ENCODE results near the gene CENPK. TPM values are rescaled to one million over a fixed set of nuclear protein-coding genes. Genes with fewer than 3 reads are reported as not detected.

The CENPK gene
- total and polyA plus RNA-seq, 4 donors = 0.33 to 23.1 (median 0.96) TPM

- WGBS = 86% methylated on average over 6 of the region's 6 CpGs
- no peak for DNase-seq (ENCODE audit: low spot score)
- no peaks in the 10 kb centered on the region for H3K36me3 ChIP-seq (ENCODE audit: control insufficient read depth in 4 of 4, insufficient read depth in 3 of 4, low read depth in 1 of 4, low read length in 3 of 4)
- no peak overlapping the region for H3K4me3 ChIP-seq (ENCODE audit: low read depth in 1 of 3, low read length in 3 of 3)
- no peaks in the 10 kb centered on the region for H3K9me3 ChIP-seq (ENCODE audit: control insufficient read depth in 4 of 4, low read length in 3 of 4)
- TF ChIP-seq HNF4A (conservative IDR thresholded peaks at IDR 0.05) (no peak), YY1 (IDR thresholded peaks at IDR 0.05) (no peak)
- TF ChIP-seq, protein P1, sequence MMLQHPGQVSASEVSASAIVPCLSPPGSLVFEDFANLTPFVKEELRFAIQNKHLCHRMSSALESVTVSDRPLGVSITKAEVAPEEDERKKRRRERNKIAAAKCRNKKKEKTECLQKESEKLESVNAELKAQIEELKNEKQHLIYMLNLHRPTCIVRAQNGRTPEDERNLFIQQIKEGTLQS (IDR thresholded peaks at IDR 0.05) = no peak
- no peak overlapping the region for H3K9ac ChIP-seq (ENCODE audit: low read depth in 1 of 2, low read length in 2 of 2)
- H3K27ac ChIP-seq (ENCODE audit: low read depth in 1 of 2, low read length in 2 of 2) = no peak overlapping the region
- no peaks in the 10 kb centered on the region for H3K4me1 ChIP-seq (ENCODE audit: control insufficient read depth in 4 of 4, insufficient read depth in 4 of 4, low read length in 3 of 4)
- H3K27me3 ChIP-seq (ENCODE audit: control insufficient read depth in 4 of 4, insufficient read depth in 4 of 4, low read length in 3 of 4) = no peaks in the 10 kb centered on the region
Observed at GRCh38 chr5:65512170-65512937, 50.6 kb downstream of the CENPK start.

- no peaks in the 10 kb centered on the region for H3K27me3 ChIP-seq (ENCODE audit: control insufficient read depth in 4 of 4, insufficient read depth in 4 of 4, low read length in 3 of 4)
- 97% methylated on average over 2 of the region's 2 CpGs for WGBS
Observed at GRCh38 chr5:65508978-65509377, 54.0 kb downstream of the CENPK start.

DNA sequence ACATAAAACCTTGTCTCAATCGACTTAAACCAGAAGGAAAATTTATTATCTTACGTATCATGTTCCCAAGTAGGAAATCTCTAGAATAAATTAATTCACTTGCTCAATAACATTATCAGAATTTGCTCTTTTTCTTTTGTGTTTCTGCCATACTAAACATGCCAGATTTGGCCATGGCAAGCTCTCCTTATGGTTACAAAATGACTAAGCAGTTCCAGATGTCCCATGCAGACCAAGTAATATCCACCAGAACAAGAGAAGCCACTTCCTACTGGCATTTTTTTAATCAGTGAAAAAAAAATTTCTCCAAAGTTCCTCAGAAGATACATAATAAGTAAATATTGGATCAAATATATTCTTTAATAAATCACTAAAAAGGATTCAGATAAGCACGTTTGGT lies 56.0 kb downstream of the CENPK start:
- DNase-seq (ENCODE audit: low spot score) = no peak
- H3K4me3 ChIP-seq (ENCODE audit: low read depth in 1 of 3, low read length in 3 of 3) = no peak overlapping the region
- no peaks in the 10 kb centered on the region for H3K36me3 ChIP-seq (ENCODE audit: control insufficient read depth in 4 of 4, insufficient read depth in 3 of 4, low read depth in 1 of 4, low read length in 3 of 4)
- H3K4me1 ChIP-seq (ENCODE audit: control insufficient read depth in 4 of 4, insufficient read depth in 4 of 4, low read length in 3 of 4) = no peaks in the 10 kb centered on the region
- 83% methylated on average over 3 of the region's 3 CpGs for WGBS
- TF ChIP-seq HNF4A (conservative IDR thresholded peaks at IDR 0.05) = no peak
- TF ChIP-seq EGR1 (IDR thresholded peaks at IDR 0.05; ENCODE audit: low read depth in 2 of 2) = no peak
- TF ChIP-seq ZBTB33 (IDR thresholded peaks at IDR 0.05) = no peak
- TF ChIP-seq, protein P2, sequence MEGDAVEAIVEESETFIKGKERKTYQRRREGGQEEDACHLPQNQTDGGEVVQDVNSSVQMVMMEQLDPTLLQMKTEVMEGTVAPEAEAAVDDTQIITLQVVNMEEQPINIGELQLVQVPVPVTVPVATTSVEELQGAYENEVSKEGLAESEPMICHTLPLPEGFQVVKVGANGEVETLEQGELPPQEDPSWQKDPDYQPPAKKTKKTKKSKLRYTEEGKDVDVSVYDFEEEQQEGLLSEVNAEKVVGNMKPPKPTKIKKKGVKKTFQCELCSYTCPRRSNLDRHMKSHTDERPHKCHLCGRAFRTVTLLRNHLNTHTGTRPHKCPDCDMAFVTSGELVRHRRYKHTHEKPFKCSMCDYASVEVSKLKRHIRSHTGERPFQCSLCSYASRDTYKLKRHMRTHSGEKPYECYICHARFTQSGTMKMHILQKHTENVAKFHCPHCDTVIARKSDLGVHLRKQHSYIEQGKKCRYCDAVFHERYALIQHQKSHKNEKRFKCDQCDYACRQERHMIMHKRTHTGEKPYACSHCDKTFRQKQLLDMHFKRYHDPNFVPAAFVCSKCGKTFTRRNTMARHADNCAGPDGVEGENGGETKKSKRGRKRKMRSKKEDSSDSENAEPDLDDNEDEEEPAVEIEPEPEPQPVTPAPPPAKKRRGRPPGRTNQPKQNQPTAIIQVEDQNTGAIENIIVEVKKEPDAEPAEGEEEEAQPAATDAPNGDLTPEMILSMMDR (IDR thresholded peaks at IDR 0.05; ENCODE audit: low read depth, low read length, missing input control) = no peak
- TF ChIP-seq, protein P1 (IDR thresholded peaks at IDR 0.05) = no peak
- no peak for TF ChIP-seq GABPA (IDR thresholded peaks at IDR 0.05 in 1 of 2, conservative IDR thresholded peaks at IDR 0.05 in 1 of 2)
- no peaks in the 10 kb centered on the region for H3K27me3 ChIP-seq (ENCODE audit: control insufficient read depth in 4 of 4, insufficient read depth in 4 of 4, low read length in 3 of 4)
- H3K27ac ChIP-seq (ENCODE audit: low read depth in 1 of 2, low read length in 2 of 2) = no peak overlapping the region
- H3K9ac ChIP-seq (ENCODE audit: low read depth in 1 of 2, low read length in 2 of 2) = no peak overlapping the region
- H3K9me3 ChIP-seq (ENCODE audit: control insufficient read depth in 4 of 4, low read length in 3 of 4) = no peaks in the 10 kb centered on the region

More at GRCh38 chr5:65508978-65509377, 54.0 kb downstream of the CENPK start:
- H3K27ac ChIP-seq (ENCODE audit: low read depth in 1 of 2, low read length in 2 of 2) = no peak overlapping the region
- H3K36me3 ChIP-seq (ENCODE audit: control insufficient read depth in 4 of 4, insufficient read depth in 3 of 4, low read depth in 1 of 4, low read length in 3 of 4) = no peaks in the 10 kb centered on the region
- TF ChIP-seq RAD21 (IDR thresholded peaks at IDR 0.05) (no peak), TAF1 (conservative IDR thresholded peaks at IDR 0.05) (no peak), GABPA (IDR thresholded peaks at IDR 0.05 in 1 of 2, conservative IDR thresholded peaks at IDR 0.05 in 1 of 2) (no peak), SP1 (IDR thresholded peaks at IDR 0.05) (no peak), HNF4G (IDR thresholded peaks at IDR 0.05) (no peak), HNF4A (conservative IDR thresholded peaks at IDR 0.05) (no peak)
- TF ChIP-seq, protein P3, sequence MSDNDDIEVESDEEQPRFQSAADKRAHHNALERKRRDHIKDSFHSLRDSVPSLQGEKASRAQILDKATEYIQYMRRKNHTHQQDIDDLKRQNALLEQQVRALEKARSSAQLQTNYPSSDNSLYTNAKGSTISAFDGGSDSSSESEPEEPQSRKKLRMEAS (IDR thresholded peaks at IDR 0.05) = no peak
- H3K9ac ChIP-seq (ENCODE audit: low read depth in 1 of 2, low read length in 2 of 2) = no peak overlapping the region
- H3K4me1 ChIP-seq (ENCODE audit: control insufficient read depth in 4 of 4, insufficient read depth in 4 of 4, low read length in 3 of 4) = no peaks in the 10 kb centered on the region
- no peaks in the 10 kb centered on the region for H3K9me3 ChIP-seq (ENCODE audit: control insufficient read depth in 4 of 4, low read length in 3 of 4)
- no peak for DNase-seq (ENCODE audit: low spot score)
- no peak overlapping the region for H3K4me3 ChIP-seq (ENCODE audit: low read depth in 1 of 3, low read length in 3 of 3)
